ENCODE results near the gene CDKN1B. TPM values are rescaled to one million over a fixed set of nuclear protein-coding genes. Genes with fewer than 3 reads are reported as not detected.

Gene CDKN1B
- total and polyA plus RNA-seq, 3 donors from 2014 or later: 59.2 to 98.9 (median 76.1) TPM

DNA sequence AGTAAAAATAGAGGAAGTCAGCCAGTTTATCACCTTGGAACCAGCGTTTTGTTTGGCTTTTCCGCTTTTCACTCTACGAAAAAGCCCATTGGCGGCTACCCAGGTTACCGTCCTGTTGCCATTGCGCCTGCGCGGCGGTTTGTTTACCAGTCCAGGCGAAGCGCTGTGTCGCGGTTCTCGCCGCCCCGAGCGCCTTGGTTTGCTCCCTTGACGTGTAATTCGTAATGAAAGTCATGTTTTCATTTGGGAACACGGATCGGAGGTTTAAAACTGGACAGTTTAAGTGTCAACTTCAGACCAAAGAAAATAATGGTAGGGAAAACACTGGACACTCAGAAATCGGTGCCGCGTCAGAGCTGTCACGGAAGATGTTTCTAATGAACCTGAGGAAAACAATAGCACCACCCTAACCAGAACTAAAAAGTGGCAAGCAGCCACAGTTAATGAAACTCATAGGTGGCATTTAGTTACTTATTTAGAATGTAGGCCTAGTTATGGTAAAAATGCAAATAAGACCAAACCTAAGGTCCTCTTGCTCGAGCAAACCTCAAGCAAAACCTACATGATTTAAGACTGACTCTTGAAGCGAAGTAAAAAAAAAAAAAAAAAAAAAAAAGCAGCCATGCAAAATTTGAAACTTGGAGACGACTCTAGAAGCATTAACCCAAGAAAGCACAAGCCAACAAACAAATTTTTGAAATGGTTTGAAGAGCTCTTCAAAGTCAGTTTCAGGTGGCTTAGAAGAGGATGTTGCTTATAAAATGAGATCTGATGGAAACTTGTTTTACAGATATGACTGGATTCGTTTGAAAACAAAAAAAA, 20.4 kb upstream of the CDKN1B start:
- H3K27me3 ChIP-seq: no peaks in the 10 kb centered on the region
- peak overlapping the region; percentile 95 for H3K27ac ChIP-seq
- peak overlapping the region; percentile 57 to 66 for H3K4me3 ChIP-seq
- no peak for TF ChIP-seq POLR2A (IDR thresholded peaks at IDR 0.05)
- 1% methylated on average over 29 of the region's 29 CpGs for WGBS, 2 donors
- DNase-seq: peak; percentile 92
- H3K4me1 ChIP-seq: peaks cover 9% of the 10 kb centered on the region
- no peaks in the 10 kb centered on the region for H3K36me3 ChIP-seq (ENCODE audit: low read depth, missing control alignments)
- intact Hi-C loops (cut with DNase I; ENCODE audit: low total_unique reads): no loop called here
- no peaks in the 10 kb centered on the region for H3K9me3 ChIP-seq

DNA sequence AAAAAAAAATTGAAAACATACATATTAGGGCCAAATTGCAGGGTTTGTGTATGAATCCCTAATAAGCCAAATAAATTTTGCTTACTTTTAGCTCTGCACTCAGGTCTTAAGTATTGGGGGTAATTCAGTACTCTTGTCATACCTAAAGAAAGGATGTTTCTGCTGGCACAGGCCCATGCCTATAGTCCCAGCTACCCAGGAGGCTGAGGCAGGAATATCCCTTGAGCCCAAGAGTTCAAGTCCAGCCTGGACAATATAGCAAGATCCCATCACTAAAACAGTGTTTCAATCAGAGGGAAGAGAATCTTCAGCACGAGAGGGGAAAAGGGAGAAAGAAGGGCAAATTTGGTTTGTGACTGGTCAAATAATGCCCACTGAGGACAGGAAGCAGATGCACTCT, 17.8 kb upstream of the CDKN1B start:
- intact Hi-C loops (cut with DNase I; ENCODE audit: low total_unique reads): no loop called here
- no peaks in the 10 kb centered on the region for H3K36me3 ChIP-seq (ENCODE audit: low read depth, missing control alignments)
- H3K4me1 ChIP-seq: peaks cover 12% of the 10 kb centered on the region
- WGBS, 2 donors: 57 to 75% methylated on average over 1 of the region's 1 CpG
- TF ChIP-seq, protein P1, sequence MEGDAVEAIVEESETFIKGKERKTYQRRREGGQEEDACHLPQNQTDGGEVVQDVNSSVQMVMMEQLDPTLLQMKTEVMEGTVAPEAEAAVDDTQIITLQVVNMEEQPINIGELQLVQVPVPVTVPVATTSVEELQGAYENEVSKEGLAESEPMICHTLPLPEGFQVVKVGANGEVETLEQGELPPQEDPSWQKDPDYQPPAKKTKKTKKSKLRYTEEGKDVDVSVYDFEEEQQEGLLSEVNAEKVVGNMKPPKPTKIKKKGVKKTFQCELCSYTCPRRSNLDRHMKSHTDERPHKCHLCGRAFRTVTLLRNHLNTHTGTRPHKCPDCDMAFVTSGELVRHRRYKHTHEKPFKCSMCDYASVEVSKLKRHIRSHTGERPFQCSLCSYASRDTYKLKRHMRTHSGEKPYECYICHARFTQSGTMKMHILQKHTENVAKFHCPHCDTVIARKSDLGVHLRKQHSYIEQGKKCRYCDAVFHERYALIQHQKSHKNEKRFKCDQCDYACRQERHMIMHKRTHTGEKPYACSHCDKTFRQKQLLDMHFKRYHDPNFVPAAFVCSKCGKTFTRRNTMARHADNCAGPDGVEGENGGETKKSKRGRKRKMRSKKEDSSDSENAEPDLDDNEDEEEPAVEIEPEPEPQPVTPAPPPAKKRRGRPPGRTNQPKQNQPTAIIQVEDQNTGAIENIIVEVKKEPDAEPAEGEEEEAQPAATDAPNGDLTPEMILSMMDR (IDR thresholded peaks at IDR 0.05): no peak
- TF ChIP-seq POLR2A (IDR thresholded peaks at IDR 0.05): no peak
- H3K27ac ChIP-seq: no peak overlapping the region
- no peak for DNase-seq
- no peak overlapping the region for H3K4me3 ChIP-seq
- no peaks in the 10 kb centered on the region for H3K27me3 ChIP-seq
- H3K9me3 ChIP-seq: no peaks in the 10 kb centered on the region

DNA sequence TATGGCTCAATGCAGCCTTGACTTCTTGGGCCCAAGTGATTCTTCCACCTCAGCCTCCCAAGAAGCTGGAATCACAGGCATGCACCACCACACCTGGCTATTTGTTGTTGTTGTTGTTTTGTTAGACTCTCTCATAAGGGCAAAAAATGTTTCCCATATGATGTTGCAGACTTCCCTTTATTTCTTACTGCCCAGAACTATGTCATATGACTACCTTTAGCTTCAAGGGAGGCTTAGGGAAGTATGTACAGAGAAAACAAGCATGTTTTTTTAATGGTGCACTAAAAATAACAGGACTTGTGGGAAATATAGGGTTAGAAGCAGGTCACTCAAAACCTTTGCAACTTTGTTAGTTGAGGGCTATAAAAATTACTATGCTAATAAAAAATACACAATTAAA, 16.9 kb upstream of the CDKN1B start:
- H3K27me3 ChIP-seq: no peaks in the 10 kb centered on the region
- H3K9me3 ChIP-seq: no peaks in the 10 kb centered on the region
- H3K4me1 ChIP-seq: peaks cover 15% of the 10 kb centered on the region
- DNase-seq: no peak
- no peaks in the 10 kb centered on the region for H3K36me3 ChIP-seq (ENCODE audit: low read depth, missing control alignments)
- TF ChIP-seq POLR2A (IDR thresholded peaks at IDR 0.05): no peak
- TF ChIP-seq, protein P1 (IDR thresholded peaks at IDR 0.05): no peak
- intact Hi-C loops (cut with DNase I; ENCODE audit: low total_unique reads): loop anchor here (10.0 kb wide), 1 partner anchor 325 kb away; no protein-coding TSS in a partner anchor
- H3K4me3 ChIP-seq: no peak overlapping the region
- no peak overlapping the region for H3K27ac ChIP-seq

GRCh38 chr12:12701457-12701856, 15.7 kb upstream of the CDKN1B start:
- 98 to 100% methylated on average over 3 of the region's 3 CpGs for WGBS, 2 donors
- intact Hi-C loops (cut with DNase I; ENCODE audit: low total_unique reads): loop anchor here (10.0 kb wide), 1 partner anchor 327 kb away; no protein-coding TSS in a partner anchor
- DNase-seq: no peak
- TF ChIP-seq, protein P1 (IDR thresholded peaks at IDR 0.05): no peak
- no peak for TF ChIP-seq POLR2A (IDR thresholded peaks at IDR 0.05)
- H3K27me3 ChIP-seq: no peaks in the 10 kb centered on the region
- peaks cover 15% of the 10 kb centered on the region for H3K4me1 ChIP-seq
- H3K9me3 ChIP-seq: no peaks in the 10 kb centered on the region
- H3K4me3 ChIP-seq: no peak overlapping the region
- H3K36me3 ChIP-seq (ENCODE audit: low read depth, missing control alignments): no peaks in the 10 kb centered on the region
- H3K27ac ChIP-seq: no peak overlapping the region

GRCh38 chr12:12704593-12705230, 12.5 kb upstream of the CDKN1B start:
- intact Hi-C loops (cut with DNase I; ENCODE audit: low total_unique reads): loop anchor here (10.0 kb wide), 1 partner anchor 330 kb away; no protein-coding TSS in a partner anchor
- peak overlapping the region in 1 of 2 donors; percentile 43 for H3K27ac ChIP-seq
- 27 to 49% methylated on average over 7 of the region's 7 CpGs for WGBS, 2 donors
- H3K9me3 ChIP-seq: no peaks in the 10 kb centered on the region
- H3K4me3 ChIP-seq: no peak overlapping the region
- H3K36me3 ChIP-seq (ENCODE audit: low read depth, missing control alignments): no peaks in the 10 kb centered on the region
- TF ChIP-seq POLR2A (IDR thresholded peaks at IDR 0.05): no peak
- TF ChIP-seq, protein P1 (IDR thresholded peaks at IDR 0.05): peak; percentile 75 to 94 (median 91)
- H3K27me3 ChIP-seq: no peaks in the 10 kb centered on the region
- peak; percentile 84 for DNase-seq
- peaks cover 6% of the 10 kb centered on the region for H3K4me1 ChIP-seq
